MM.1S (cell line): ENCODE measurements around the gene TUBGCP2.

Experiments
- DNase-seq: peaks from one replicate; pipeline ENCODE4 v3.0.0-alpha.2; 2015
- H2AFZ ChIP-seq: fragments of 300-600 bp; sonication (generic); 2 replicates; pipeline ENCODE4 v1.6.0; 2016; ENCODE audit warnings: antibody characterized with exemption, low read length
- H3F3A ChIP-seq: fragments of 300-600 bp; sonication (generic); 2 replicates; pipeline ENCODE4 v1.6.1; 2016; ENCODE audit warnings: mild to moderate bottlenecking, antibody characterized with exemption, low read length, moderate library complexity, mixed read lengths; ENCODE audit not compliant: insufficient read depth
- H3K27ac ChIP-seq: fragments of 300-600 bp; sonication (generic); 2 replicates; pipeline ENCODE4 v1.5.1; 2016; ENCODE audit warnings: mild to moderate bottlenecking, low read length
- H3K27me3 ChIP-seq: fragments of 300-600 bp; sonication (generic); replicated peaks from 2 replicates; pipeline ENCODE4 v1.6.0; 2016; ENCODE audit warnings: low read length; ENCODE audit not compliant: insufficient read depth
- H3K36me3 ChIP-seq: fragments of 300-600 bp; sonication (generic); replicated peaks from 2 replicates; pipeline ENCODE4 v1.6.1; 2016; ENCODE audit warnings: mild to moderate bottlenecking, low read length, mixed read lengths; ENCODE audit not compliant: insufficient read depth
- H3K4me1 ChIP-seq: fragments of 300-600 bp; sonication (generic); 2 replicates; pipeline ENCODE4 v1.6.1; 2016; ENCODE audit warnings: low read length, mixed read lengths
- H3K4me2 ChIP-seq: fragments of 300-600 bp; sonication (generic); 2 replicates; pipeline ENCODE4 v1.6.0; 2016; ENCODE audit warnings: low read depth, low read length
- H3K4me3 ChIP-seq: fragments of 300-600 bp; sonication (generic); 2 replicates; pipeline ENCODE4 v1.5.1; 2016; ENCODE audit warnings: low read length, mixed read lengths
- H3K79me2 ChIP-seq: fragments of 300-600 bp; sonication (generic); 2 replicates; pipeline ENCODE4 v1.6.1; 2016; ENCODE audit warnings: mixed run types, low read length, mixed read lengths
- H3K9ac ChIP-seq: fragments of 300-600 bp; sonication (generic); 2 replicates; pipeline ENCODE4 v1.6.1; 2016; ENCODE audit warnings: low read length, mixed read lengths
- H3K9me2 ChIP-seq: fragments of 300-600 bp; sonication (generic); replicated peaks from 2 replicates; pipeline ENCODE4 v1.6.1; 2016; ENCODE audit warnings: mild to moderate bottlenecking, low read length, mixed read lengths; ENCODE audit not compliant: insufficient read depth
- H3K9me3 ChIP-seq: fragments of 300-600 bp; sonication (generic); replicated peaks from 2 replicates; pipeline ENCODE4 v1.6.1; 2016; ENCODE audit warnings: mild to moderate bottlenecking, low read length, mixed read lengths; ENCODE audit not compliant: insufficient read depth
- H4K20me1 ChIP-seq: fragments of 300-600 bp; sonication (generic); 2 replicates; pipeline ENCODE4 v1.6.1; 2016; ENCODE audit warnings: mild to moderate bottlenecking, low read length, moderate library complexity, mixed read lengths; ENCODE audit not compliant: insufficient read depth
- CTCF ChIP-seq: fragments of 300-600 bp; sonication (generic); IDR thresholded peaks from 2 replicates; pipeline ENCODE4 v1.5.1; 2016; ENCODE audit warnings: antibody characterized with exemption, low read length, mixed read lengths
- EZH2 ChIP-seq: fragments of 300-600 bp; sonication (generic); optimal IDR thresholded peaks from 2 replicates; pipeline ENCODE3; 2017; ENCODE audit warnings: low read depth, mild to moderate bottlenecking, antibody characterized with exemption, low read length, mixed read lengths
- EZH2phosphoT487 ChIP-seq: fragments of 300-600 bp; sonication (generic); IDR thresholded peaks from 2 replicates; pipeline ENCODE4 v1.6.1; 2018; ENCODE audit warnings: antibody characterized with exemption, low read length

Gene TUBGCP2

GRCh38 chr10:133263674-133264073 is 45.0 kb downstream of the TUBGCP2 start:
- no peak overlapping the region for H3K27ac ChIP-seq
- no peaks in the 10 kb centered on the region for H3K36me3 ChIP-seq
- 0 out of 2 replicates have a peak, but pooled peaks cover 3% of the 10 kb centered on the region for H4K20me1 ChIP-seq
- H3K4me3 ChIP-seq: no peak overlapping the region
- H2AFZ ChIP-seq: no peak overlapping the region
- H3K4me1 ChIP-seq: peaks cover 24% of the 10 kb centered on the region
- no peak overlapping the region for H3K4me2 ChIP-seq
- H3K9ac ChIP-seq: no peak overlapping the region
- H3K79me2 ChIP-seq: no peaks in the 10 kb centered on the region
- H3F3A ChIP-seq: peaks cover 36% of the 10 kb centered on the region
- DNase-seq: no peak
- TF ChIP-seq EZH2: no peak
- TF ChIP-seq CTCF: no peak
- TF ChIP-seq EZH2phosphoT487: no peak
- H3K9me2 ChIP-seq: no peaks in the 10 kb centered on the region
- no peaks in the 10 kb centered on the region for H3K9me3 ChIP-seq
- H3K27me3 ChIP-seq: no peaks in the 10 kb centered on the region

- Histone ChIP-seq H3K79me2 (no peaks in the 10 kb centered on the region), H3K4me2 (no peak overlapping the region), H4K20me1 (0 out of 2 replicates have a peak, but pooled peaks cover 3% of the 10 kb centered on the region), H3K36me3 (no peaks in the 10 kb centered on the region), H2AFZ (no peak overlapping the region), H3K4me3 (no peak overlapping the region), H3K9me2 (no peaks in the 10 kb centered on the region), H3K9me3 (no peaks in the 10 kb centered on the region), H3K27me3 (no peaks in the 10 kb centered on the region), H3K9ac (no peak overlapping the region), H3K4me1 (peaks cover 26% of the 10 kb centered on the region), H3K27ac (no peak overlapping the region), H3F3A (peaks cover 36% of the 10 kb centered on the region)
- TF ChIP-seq EZH2: no peak
- no peak for DNase-seq
These were observed 46.0 kb downstream of the TUBGCP2 start for GRCh38 chr10:133262696-133263095.

- Histone ChIP-seq H4K20me1 (0 out of 2 replicates have a peak, but pooled peaks cover 3% of the 10 kb centered on the region), H3K36me3 (no peaks in the 10 kb centered on the region), H3K9ac (peak overlapping the region; percentile 83), H3K79me2 (no peaks in the 10 kb centered on the region), H3K4me3 (peak overlapping the region; percentile 80), H3K4me1 (peaks cover 26% of the 10 kb centered on the region), H3K4me2 (peak overlapping the region; percentile 100), H2AFZ (peak overlapping the region; percentile 75), H3K27ac (peak overlapping the region; percentile 32; the same call in 1 of the 2 replicates), H3K9me3 (no peaks in the 10 kb centered on the region), H3K9me2 (no peaks in the 10 kb centered on the region), H3F3A (peaks cover 36% of the 10 kb centered on the region), H3K27me3 (peaks cover 6% of the 10 kb centered on the region; the same call in 1 of the 2 replicates)
- peak; percentile 72 for DNase-seq
- TF ChIP-seq EZH2phosphoT487: no peak
- no peak for TF ChIP-seq EZH2
- TF ChIP-seq CTCF: no peak
These were observed 46.8 kb downstream of the TUBGCP2 start for GRCh38 chr10:133261726-133262325.
